SK-N-SH treated with all-trans-retinoic acid at 6 μM for 48 hours (cell line): ENCODE results near the gene KCNB1.

Experiments used
- ATAC-seq: fragments of 200-7000 bp; cut with Tn5 transposase; 3 replicates; pipeline ENCODE4 v1.9.1; 2020; ENCODE audit warnings: mild to moderate bottlenecking, moderate library complexity
- ARNTL ChIP-seq: fragments of 450-650 bp; formaldehyde crosslinking; IDR thresholded peaks from 2 replicates; pipeline ENCODE4 v1.5.0; 2020; ENCODE audit warnings: low read depth, mild to moderate bottlenecking, moderate library complexity, borderline replicate concordance
- BACH2 ChIP-seq: fragments of 250-450 bp; sonication (Bioruptor Pico); IDR thresholded peaks from 2 replicates; pipeline ENCODE4 v1.9.0; 2021; ENCODE audit warnings: mild to moderate bottlenecking, borderline replicate concordance
- CREB5 ChIP-seq: fragments of 250-450 bp; sonication (Bioruptor Pico); IDR thresholded peaks from 2 replicates; pipeline ENCODE4 v1.5.1; 2020; ENCODE audit warnings: low read depth, mild to moderate bottlenecking, moderate library complexity
- CSDC2 ChIP-seq: fragments of 250-450 bp; sonication (Bioruptor Pico); IDR thresholded peaks from 2 replicates; pipeline ENCODE4 v1.5.0; 2020; ENCODE audit warnings: mild to moderate bottlenecking, moderate library complexity
- ESRRG ChIP-seq: fragments of 250-450 bp; sonication (Bioruptor Pico); IDR thresholded peaks from 2 replicates; pipeline ENCODE4 v1.6.1; 2021; ENCODE audit warnings: mild to moderate bottlenecking
- GLIS3 ChIP-seq: fragments of 250-450 bp; sonication (Bioruptor Pico); IDR thresholded peaks from 2 replicates; pipeline ENCODE4 v1.5.0; 2020; ENCODE audit warnings: mild to moderate bottlenecking, moderate library complexity
- ISL1 ChIP-seq: fragments of 250-450 bp; sonication (Bioruptor Pico); IDR thresholded peaks from 2 replicates; pipeline ENCODE4 v2.1.2; 2022; ENCODE audit warnings: mild to moderate bottlenecking, moderate library complexity
- PPARA ChIP-seq: fragments of 250-450 bp; sonication (Bioruptor Pico); IDR thresholded peaks from 2 replicates; pipeline ENCODE4 v1.5.0; 2020; ENCODE audit warnings: mild to moderate bottlenecking, borderline replicate concordance
- TOX ChIP-seq: fragments of 250-450 bp; sonication (Bioruptor Pico); IDR thresholded peaks from 2 replicates; pipeline ENCODE4 v1.8.0; 2021; ENCODE audit warnings: mild to moderate bottlenecking, moderate library complexity, borderline replicate concordance
- ZC3H10 ChIP-seq: fragments of 250-450 bp; sonication (Bioruptor Pico); IDR thresholded peaks from 2 replicates; pipeline ENCODE4 v1.5.1; 2021; ENCODE audit warnings: mild to moderate bottlenecking, moderate library complexity
- ZFP3 ChIP-seq: fragments of 250-450 bp; sonication (Bioruptor Pico); IDR thresholded peaks from 2 replicates; pipeline ENCODE4 v1.5.0; 2020; ENCODE audit warnings: mild to moderate bottlenecking, moderate library complexity
- ZFP30 ChIP-seq: fragments of 450-650 bp; formaldehyde crosslinking; IDR thresholded peaks from 2 replicates; pipeline ENCODE4 v1.5.0; 2022; ENCODE audit warnings: mild to moderate bottlenecking, moderate library complexity
- ZNF565 ChIP-seq: fragments of 450-650 bp; formaldehyde crosslinking; conservative IDR thresholded peaks from 2 replicates; pipeline ENCODE4 v1.5.0; 2020; ENCODE audit warnings: low read depth, mild to moderate bottlenecking, moderate library complexity
- ZNF70 ChIP-seq: fragments of 450-650 bp; formaldehyde crosslinking; IDR thresholded peaks from 2 replicates; pipeline ENCODE4 v1.5.0; 2020; ENCODE audit warnings: mild to moderate bottlenecking, moderate library complexity
- TF ChIP-seq, protein P1 (sequence below): fragments of 250-450 bp; sonication (Bioruptor Pico); IDR thresholded peaks from 2 replicates; pipeline ENCODE4 v1.5.0; 2020; ENCODE audit warnings: mild to moderate bottlenecking, moderate library complexity
- TF ChIP-seq, protein P2 (sequence below): fragments of 250-450 bp; sonication (Bioruptor Pico); IDR thresholded peaks from 2 replicates; pipeline ENCODE4 v1.8.0; 2020; ENCODE audit warnings: mild to moderate bottlenecking, moderate library complexity, borderline replicate concordance
- TF ChIP-seq, protein P3 (sequence below): fragments of 250-450 bp; sonication (Bioruptor Pico); IDR thresholded peaks from 2 replicates; pipeline ENCODE4 v1.5.1; 2021; ENCODE audit warnings: mild to moderate bottlenecking, moderate library complexity

The KCNB1 gene

GRCh38 chr20:49513009-49513408, 30.5 kb upstream of the KCNB1 start:
- ATAC-seq: no peak
- TF ChIP-seq ESRRG (CRISPR knock-in tag) (no peak), ZNF565 (CRISPR knock-in tag) (no peak)
- TF ChIP-seq, protein P1, sequence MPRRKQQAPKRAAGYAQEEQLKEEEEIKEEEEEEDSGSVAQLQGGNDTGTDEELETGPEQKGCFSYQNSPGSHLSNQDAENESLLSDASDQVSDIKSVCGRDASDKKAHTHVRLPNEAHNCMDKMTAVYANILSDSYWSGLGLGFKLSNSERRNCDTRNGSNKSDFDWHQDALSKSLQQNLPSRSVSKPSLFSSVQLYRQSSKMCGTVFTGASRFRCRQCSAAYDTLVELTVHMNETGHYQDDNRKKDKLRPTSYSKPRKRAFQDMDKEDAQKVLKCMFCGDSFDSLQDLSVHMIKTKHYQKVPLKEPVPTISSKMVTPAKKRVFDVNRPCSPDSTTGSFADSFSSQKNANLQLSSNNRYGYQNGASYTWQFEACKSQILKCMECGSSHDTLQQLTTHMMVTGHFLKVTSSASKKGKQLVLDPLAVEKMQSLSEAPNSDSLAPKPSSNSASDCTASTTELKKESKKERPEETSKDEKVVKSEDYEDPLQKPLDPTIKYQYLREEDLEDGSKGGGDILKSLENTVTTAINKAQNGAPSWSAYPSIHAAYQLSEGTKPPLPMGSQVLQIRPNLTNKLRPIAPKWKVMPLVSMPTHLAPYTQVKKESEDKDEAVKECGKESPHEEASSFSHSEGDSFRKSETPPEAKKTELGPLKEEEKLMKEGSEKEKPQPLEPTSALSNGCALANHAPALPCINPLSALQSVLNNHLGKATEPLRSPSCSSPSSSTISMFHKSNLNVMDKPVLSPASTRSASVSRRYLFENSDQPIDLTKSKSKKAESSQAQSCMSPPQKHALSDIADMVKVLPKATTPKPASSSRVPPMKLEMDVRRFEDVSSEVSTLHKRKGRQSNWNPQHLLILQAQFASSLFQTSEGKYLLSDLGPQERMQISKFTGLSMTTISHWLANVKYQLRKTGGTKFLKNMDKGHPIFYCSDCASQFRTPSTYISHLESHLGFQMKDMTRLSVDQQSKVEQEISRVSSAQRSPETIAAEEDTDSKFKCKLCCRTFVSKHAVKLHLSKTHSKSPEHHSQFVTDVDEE (CRISPR knock-in tag): no peak
- TF ChIP-seq, all 23 proteins: peak for 0

GRCh38 chr20:49511788-49512525, 29.5 kb upstream of the KCNB1 start:
- TF ChIP-seq CREB5 (CRISPR knock-in tag): no peak
- no peak for TF ChIP-seq ZNF70
- TF ChIP-seq ARNTL (CRISPR knock-in tag): no peak
- ATAC-seq: no peak

DNA sequence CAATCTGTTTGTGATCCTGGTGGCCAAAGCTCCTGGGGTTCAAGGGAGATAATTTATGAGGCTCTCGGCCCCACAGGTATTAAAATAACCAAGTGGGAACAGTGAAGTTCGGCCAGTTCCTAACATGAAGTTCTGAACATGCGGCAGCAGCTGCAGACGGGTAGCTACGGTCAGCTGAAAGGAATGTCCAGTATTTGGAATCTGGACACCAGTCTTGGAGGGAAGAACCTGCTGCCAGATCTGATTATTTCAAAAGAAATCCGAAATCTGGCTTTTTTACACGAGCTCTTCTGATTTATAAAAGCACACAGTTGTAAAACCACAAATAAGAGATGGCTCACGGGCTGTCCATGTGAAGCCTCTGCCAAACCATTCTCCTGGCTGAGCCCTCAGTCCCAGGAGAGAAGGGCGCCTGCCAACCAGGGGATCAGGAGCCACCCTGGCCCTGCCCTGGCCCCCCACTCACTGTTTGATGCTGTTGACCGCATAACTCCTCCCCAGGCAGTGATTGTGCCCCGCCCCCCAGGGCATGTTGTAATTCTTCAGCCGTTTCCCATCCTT, 28.2 kb upstream of the KCNB1 start:
- peak; percentile 86 for ATAC-seq
- TF ChIP-seq CSDC2: no peak
- TF ChIP-seq ISL1: peak; percentile 48

DNA sequence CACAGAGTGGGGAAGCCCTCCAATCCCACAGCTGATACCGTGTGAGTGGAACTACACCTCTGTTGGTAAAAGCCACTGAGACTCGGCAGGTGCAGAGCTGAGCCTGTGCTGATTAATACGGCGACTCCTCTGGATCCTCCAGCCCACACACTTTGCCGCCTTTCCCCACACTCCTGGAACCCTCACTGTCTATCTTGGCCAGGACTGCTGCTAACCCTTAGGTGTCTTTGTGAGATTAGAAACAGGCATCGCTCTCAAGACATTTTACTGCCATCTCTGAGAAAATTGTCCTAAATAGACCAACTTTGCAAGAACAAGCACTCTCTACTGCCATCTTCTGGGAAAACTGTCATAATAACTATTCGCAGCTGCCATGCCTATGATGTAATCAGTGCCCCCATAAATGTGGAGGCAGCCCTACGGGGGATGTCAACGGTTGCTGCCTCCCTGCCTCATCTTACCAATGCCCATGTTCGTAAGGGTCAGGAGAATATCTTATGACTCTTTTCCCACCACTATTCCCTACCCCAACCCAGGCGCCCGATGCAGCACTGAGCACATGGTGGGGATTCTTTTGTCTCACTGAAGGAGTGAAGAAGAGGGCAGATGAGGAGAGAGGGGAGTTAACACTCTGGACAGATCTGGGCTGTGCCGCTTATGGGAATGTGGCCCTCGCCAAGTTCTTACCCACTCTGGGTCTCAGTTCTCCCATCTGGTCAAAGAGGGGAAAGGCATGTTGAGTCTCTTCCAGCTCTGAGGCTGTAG, 26.1 kb upstream of the KCNB1 start:
- peak; percentile 58 for ATAC-seq
- TF ChIP-seq ZFP30 (CRISPR knock-in tag) (no peak), TOX (CRISPR knock-in tag) (no peak), GLIS3 (CRISPR knock-in tag) (no peak)
- TF ChIP-seq, protein P2, sequence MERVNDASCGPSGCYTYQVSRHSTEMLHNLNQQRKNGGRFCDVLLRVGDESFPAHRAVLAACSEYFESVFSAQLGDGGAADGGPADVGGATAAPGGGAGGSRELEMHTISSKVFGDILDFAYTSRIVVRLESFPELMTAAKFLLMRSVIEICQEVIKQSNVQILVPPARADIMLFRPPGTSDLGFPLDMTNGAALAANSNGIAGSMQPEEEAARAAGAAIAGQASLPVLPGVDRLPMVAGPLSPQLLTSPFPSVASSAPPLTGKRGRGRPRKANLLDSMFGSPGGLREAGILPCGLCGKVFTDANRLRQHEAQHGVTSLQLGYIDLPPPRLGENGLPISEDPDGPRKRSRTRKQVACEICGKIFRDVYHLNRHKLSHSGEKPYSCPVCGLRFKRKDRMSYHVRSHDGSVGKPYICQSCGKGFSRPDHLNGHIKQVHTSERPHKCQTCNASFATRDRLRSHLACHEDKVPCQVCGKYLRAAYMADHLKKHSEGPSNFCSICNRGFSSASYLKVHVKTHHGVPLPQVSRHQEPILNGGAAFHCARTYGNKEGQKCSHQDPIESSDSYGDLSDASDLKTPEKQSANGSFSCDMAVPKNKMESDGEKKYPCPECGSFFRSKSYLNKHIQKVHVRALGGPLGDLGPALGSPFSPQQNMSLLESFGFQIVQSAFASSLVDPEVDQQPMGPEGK: no peak

DNA sequence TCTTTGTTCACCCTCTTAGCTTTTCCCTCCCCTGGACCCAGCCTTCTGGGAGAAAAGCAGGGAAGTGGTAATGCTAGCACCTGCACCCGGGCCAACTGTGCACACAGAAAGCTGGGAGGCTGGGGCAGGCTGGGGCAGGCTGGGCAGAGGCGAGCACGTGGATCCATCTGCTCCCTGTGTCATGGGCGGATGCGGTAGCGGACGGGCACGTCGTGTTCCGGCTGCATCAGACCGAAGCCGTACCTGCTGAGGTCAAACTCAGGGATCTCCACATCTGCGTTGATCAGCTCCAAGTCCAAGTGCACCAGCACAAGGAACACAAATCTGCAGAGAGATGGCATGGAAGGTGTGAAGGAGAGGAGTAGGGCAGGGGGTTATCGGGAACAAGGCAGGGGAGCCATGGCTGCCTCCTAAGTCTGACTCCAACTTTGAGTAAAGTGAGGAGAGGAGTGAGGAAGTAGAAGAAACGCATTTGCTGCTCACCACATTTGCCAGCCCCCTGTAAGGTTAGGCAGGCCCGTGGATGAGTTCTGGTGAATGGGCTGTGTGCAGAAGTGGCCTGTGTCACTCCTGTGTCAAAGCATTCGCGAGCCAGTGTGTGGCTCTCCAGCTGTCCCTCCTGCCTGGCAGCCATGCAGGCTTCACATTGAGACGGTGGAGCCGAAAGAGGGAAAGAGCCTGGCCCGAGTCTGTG, 25.4 kb upstream of the KCNB1 start:
- no peak for ATAC-seq
- TF ChIP-seq ZFP30 (CRISPR knock-in tag): no peak
- TF ChIP-seq ZNF565 (CRISPR knock-in tag): no peak
- TF ChIP-seq, protein P3, sequence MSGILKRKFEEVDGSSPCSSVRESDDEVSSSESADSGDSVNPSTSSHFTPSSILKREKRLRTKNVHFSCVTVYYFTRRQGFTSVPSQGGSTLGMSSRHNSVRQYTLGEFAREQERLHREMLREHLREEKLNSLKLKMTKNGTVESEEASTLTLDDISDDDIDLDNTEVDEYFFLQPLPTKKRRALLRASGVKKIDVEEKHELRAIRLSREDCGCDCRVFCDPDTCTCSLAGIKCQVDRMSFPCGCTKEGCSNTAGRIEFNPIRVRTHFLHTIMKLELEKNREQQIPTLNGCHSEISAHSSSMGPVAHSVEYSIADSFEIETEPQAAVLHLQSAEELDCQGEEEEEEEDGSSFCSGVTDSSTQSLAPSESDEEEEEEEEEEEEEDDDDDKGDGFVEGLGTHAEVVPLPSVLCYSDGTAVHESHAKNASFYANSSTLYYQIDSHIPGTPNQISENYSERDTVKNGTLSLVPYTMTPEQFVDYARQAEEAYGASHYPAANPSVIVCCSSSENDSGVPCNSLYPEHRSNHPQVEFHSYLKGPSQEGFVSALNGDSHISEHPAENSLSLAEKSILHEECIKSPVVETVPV (CRISPR knock-in tag): no peak
- TF ChIP-seq ZNF70: no peak
- no peak for TF ChIP-seq ZFP3 (CRISPR knock-in tag)
- TF ChIP-seq PPARA: no peak
- no peak for TF ChIP-seq BACH2 (CRISPR knock-in tag)
- no peak for TF ChIP-seq TOX (CRISPR knock-in tag)
- TF ChIP-seq ISL1: no peak
- TF ChIP-seq ZC3H10 (CRISPR knock-in tag): no peak
- TF ChIP-seq ESRRG (CRISPR knock-in tag): no peak
- TF ChIP-seq ARNTL (CRISPR knock-in tag): no peak
- no peak for TF ChIP-seq GLIS3 (CRISPR knock-in tag)
